PFSK-1 (cell line): ENCODE data around the gene NFKBIA.

Source experiments
- FOXP2 ChIP-seq: optimal IDR thresholded peaks from 2 replicates; pipeline ENCODE3; 2011; ENCODE audit warnings: borderline replicate concordance, control low read depth, inconsistent platforms; ENCODE audit not compliant: insufficient read depth; ENCODE audit errors: extremely low read length, extremely low read depth
- POLR2AphosphoS5 ChIP-seq: IDR thresholded peaks from 2 replicates; pipeline ENCODE4 v1.6.1; 2012; ENCODE audit warnings: low read depth, mild to moderate bottlenecking, control low read depth, low read length, moderate library complexity
- SIN3A ChIP-seq: IDR thresholded peaks from 2 replicates; pipeline ENCODE4 v1.6.1; 2012; ENCODE audit warnings: mild to moderate bottlenecking, low read length, moderate library complexity, borderline replicate concordance; ENCODE audit not compliant: insufficient read depth
- TAF1 ChIP-seq: IDR thresholded peaks from 2 replicates; pipeline ENCODE4 v1.6.1; 2012; ENCODE audit warnings: low read length, control low read depth, borderline replicate concordance; ENCODE audit not compliant: insufficient read depth
- TF ChIP-seq, protein P1 (sequence below), 2 experiments: IDR thresholded peaks; 2 replicates each; pipeline versions ENCODE4 v1.6.1 to v1.8.0; 2011 to 2012; ENCODE audit warnings: low read depth in 2 of 2, low read length in 2 of 2, control low read depth in 1 of 2, inconsistent platforms in 1 of 2, mild to moderate bottlenecking in 1 of 2, moderate library complexity in 1 of 2; ENCODE audit not compliant: insufficient read depth in 1 of 2

NFKBIA gene

DNA sequence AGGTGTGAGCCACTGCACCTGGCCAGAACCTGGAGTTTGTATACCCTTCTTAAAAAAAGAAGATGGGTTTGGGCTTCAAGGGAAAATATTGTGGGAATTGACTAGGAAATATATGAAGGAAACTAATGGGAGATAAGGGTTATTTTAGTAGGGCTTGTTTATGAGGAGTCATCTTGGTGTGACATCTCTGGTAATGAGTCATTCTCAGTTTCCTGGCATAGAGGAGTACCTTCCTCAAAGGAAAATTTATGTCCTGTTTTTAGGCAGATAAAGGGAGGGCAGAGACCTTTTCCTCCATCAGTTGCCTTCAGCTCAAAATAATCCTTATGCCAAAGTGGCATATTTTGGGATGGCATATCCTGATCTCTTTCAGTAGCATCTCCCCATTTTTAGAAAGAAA lies 30.6 kb upstream of the NFKBIA start:
- TF ChIP-seq FOXP2 (no peak), POLR2AphosphoS5 (no peak), TAF1 (no peak), SIN3A (no peak)
- TF ChIP-seq, protein P1, sequence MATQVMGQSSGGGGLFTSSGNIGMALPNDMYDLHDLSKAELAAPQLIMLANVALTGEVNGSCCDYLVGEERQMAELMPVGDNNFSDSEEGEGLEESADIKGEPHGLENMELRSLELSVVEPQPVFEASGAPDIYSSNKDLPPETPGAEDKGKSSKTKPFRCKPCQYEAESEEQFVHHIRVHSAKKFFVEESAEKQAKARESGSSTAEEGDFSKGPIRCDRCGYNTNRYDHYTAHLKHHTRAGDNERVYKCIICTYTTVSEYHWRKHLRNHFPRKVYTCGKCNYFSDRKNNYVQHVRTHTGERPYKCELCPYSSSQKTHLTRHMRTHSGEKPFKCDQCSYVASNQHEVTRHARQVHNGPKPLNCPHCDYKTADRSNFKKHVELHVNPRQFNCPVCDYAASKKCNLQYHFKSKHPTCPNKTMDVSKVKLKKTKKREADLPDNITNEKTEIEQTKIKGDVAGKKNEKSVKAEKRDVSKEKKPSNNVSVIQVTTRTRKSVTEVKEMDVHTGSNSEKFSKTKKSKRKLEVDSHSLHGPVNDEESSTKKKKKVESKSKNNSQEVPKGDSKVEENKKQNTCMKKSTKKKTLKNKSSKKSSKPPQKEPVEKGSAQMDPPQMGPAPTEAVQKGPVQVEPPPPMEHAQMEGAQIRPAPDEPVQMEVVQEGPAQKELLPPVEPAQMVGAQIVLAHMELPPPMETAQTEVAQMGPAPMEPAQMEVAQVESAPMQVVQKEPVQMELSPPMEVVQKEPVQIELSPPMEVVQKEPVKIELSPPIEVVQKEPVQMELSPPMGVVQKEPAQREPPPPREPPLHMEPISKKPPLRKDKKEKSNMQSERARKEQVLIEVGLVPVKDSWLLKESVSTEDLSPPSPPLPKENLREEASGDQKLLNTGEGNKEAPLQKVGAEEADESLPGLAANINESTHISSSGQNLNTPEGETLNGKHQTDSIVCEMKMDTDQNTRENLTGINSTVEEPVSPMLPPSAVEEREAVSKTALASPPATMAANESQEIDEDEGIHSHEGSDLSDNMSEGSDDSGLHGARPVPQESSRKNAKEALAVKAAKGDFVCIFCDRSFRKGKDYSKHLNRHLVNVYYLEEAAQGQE (IDR thresholded peaks at IDR 0.05; ENCODE audit: insufficient read depth in 1 of 2, low read depth in 2 of 2, low read length in 2 of 2): no peak

DNA sequence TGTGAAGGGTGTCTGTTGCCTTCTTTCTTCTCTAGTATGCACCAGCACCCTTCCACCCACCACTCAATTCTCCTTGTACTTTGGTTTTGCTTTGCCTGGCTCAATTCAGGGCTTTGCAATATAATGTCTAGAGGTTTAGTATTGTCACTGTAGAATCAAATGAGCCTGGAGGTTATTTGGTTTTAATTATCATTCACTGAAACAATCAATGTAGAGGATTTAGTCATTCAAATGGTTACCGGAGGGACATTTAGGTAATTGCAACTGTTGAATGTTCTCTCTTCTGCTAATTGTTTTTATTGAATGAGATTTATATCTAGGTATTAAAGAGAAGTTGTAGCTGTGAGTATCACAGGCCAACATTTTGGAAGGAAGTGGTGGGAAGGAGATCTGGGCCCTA lies 29.3 kb upstream of the NFKBIA start:
- TF ChIP-seq FOXP2 (no peak), SIN3A (no peak), POLR2AphosphoS5 (no peak), TAF1 (no peak)
- TF ChIP-seq, protein P1 (IDR thresholded peaks at IDR 0.05; ENCODE audit: insufficient read depth in 1 of 2, low read depth in 2 of 2, low read length in 2 of 2): no peak

DNA sequence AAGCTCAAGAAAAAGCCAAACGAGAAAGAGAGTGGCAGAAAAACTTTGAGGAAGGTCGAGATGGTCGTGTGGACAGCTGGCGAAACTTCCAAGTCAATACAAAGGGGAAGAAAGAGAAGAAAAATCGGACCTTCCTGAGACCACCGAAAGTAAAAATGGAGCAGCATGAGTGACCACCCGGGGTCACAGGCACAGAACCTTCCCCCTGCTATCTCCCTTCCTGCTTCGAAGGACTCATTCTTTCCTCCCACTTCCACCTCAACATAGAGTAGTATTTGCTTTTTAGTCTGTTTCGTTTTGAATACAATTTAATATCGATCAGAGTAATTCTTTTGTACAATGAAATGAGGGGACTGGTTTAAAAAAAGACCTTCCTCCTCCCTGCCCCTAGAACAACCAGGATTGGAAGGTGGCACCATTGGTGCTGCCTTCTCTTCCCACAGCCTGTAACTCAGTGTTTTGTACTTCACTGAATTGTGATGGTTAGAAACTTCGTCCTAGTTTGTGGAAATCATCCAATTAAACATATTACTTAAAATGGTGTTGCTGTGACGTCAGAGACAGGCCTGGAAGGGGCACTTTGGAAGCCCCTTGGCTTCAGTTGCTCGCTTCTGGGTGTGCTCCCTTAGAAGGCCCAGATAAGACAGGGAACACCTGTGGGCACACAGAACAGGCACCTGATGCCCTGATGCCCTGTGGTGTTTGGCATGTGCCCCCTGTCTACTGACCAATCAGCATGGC lies 26.1 kb upstream of the NFKBIA start:
- TF ChIP-seq FOXP2 (no peak), POLR2AphosphoS5 (no peak), TAF1 (no peak), SIN3A (no peak)
- TF ChIP-seq, protein P1 (IDR thresholded peaks at IDR 0.05; ENCODE audit: insufficient read depth in 1 of 2, low read depth in 2 of 2, low read length in 2 of 2): no peak

DNA sequence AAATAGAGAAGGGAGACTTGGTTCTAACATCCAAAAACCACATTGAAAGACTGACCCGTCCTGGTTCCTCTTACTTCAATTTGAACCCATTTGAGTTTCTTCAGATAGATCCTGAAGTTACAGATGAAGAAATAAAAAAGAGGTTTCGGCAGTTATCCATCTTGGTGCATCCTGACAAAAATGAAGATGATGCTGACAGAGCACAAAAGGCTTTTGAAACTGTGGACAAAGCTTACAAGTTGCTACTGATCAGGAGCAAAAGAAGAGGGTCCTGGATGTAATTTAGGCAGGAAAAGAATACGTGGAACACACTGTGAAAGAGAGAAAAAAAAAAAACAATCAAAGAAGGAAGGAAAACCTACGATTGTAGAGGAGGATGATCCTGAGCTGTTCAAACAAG lies 25.4 kb upstream of the NFKBIA start:
- no peak for TF ChIP-seq SIN3A
- TF ChIP-seq FOXP2: no peak
- TF ChIP-seq TAF1: no peak
- TF ChIP-seq, protein P1 (IDR thresholded peaks at IDR 0.05; ENCODE audit: insufficient read depth in 1 of 2, low read depth in 2 of 2, low read length in 2 of 2): no peak
- TF ChIP-seq POLR2AphosphoS5: no peak
